Measurements from ENCODE around the gene TSC2. TPM values are rescaled to one million over a fixed set of nuclear protein-coding genes. Genes with fewer than 3 reads are reported as not detected.

Gene TSC2
- polyA plus RNA-seq, 1 donor (not counting 4 experiments of a cell fraction or from before 2014, with no cell fraction given) = 22.6 TPM

DNA sequence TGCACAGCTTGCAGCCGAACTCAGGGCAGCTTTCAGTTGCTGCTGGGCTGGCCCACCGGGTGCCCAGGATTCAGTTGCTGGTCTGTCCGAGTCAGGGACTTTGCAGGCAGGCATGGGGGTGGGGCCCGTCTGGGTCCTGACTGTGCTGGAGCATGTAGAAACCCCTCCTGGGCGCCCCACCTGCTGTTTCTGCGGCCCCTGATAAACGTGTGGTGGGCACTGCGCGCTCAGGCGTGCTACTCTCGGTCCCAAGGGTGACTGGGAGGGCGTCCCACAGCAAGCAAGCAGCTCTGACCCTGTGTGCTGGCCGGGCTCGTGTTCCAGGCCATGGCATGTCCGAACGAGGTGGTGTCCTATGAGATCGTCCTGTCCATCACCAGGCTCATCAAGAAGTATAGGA is 12.6 kb downstream of the TSC2 start:
- Histone ChIP-seq H4K20me1 (ENCODE audit: control insufficient read depth, extremely low read depth, insufficient read depth, low read length) (peaks cover 4% of the 10 kb centered on the region), H3K36me3 (ENCODE audit: control insufficient read depth in 2 of 2, extremely low read depth in 1 of 2, insufficient read depth in 2 of 2, low read length in 2 of 2) (peaks cover 8 to 23% of the 10 kb centered on the region in 2 experiments), H3K79me2 (ENCODE audit: control insufficient read depth, insufficient read depth, low read length) (no peaks in the 10 kb centered on the region), H3K9me3 (ENCODE audit: control insufficient read depth, low read depth, low read length) (no peaks in the 10 kb centered on the region), H3K4me1 (ENCODE audit: control insufficient read depth, extremely low read depth, insufficient read depth, low read length) (no peaks in the 10 kb centered on the region), H3K4me3 (ENCODE audit: control insufficient read depth in 2 of 3, extremely low read depth in 1 of 3, insufficient read depth in 2 of 3, low read depth in 1 of 3, low read length in 3 of 3) (no peak overlapping the region), H3K9me1 (ENCODE audit: control insufficient read depth, extremely low read depth, insufficient read depth, low read length) (no peaks in the 10 kb centered on the region), H3K4me2 (ENCODE audit: control insufficient read depth, extremely low read depth, insufficient read depth, low read depth, low read length) (no peak overlapping the region), H3K9ac (ENCODE audit: control insufficient read depth, extremely low read depth, insufficient read depth, low read length) (no peak overlapping the region), H3K27ac (ENCODE audit: control insufficient read depth, insufficient read depth, low read length) (no peak overlapping the region), H3K27me3 (ENCODE audit: control insufficient read depth, extremely low read depth, insufficient read depth, low read length) (no peaks in the 10 kb centered on the region), H2AFZ (ENCODE audit: control insufficient read depth, low read length) (no peak overlapping the region)
- DNase-seq (ENCODE audit: low read depth, low spot score) (no peak), FAIRE-seq (no peak)
- dilution Hi-C loops (cut with MboI; ENCODE audit: extremely low pct_ligation_motif_present, low sequenced_read_pairs) = no loop called here
- TF ChIP-seq, protein P1, sequence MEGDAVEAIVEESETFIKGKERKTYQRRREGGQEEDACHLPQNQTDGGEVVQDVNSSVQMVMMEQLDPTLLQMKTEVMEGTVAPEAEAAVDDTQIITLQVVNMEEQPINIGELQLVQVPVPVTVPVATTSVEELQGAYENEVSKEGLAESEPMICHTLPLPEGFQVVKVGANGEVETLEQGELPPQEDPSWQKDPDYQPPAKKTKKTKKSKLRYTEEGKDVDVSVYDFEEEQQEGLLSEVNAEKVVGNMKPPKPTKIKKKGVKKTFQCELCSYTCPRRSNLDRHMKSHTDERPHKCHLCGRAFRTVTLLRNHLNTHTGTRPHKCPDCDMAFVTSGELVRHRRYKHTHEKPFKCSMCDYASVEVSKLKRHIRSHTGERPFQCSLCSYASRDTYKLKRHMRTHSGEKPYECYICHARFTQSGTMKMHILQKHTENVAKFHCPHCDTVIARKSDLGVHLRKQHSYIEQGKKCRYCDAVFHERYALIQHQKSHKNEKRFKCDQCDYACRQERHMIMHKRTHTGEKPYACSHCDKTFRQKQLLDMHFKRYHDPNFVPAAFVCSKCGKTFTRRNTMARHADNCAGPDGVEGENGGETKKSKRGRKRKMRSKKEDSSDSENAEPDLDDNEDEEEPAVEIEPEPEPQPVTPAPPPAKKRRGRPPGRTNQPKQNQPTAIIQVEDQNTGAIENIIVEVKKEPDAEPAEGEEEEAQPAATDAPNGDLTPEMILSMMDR (optimal IDR thresholded peaks at IDR 0.05 in 1 of 3, IDR thresholded peaks at IDR 0.05 in 1 of 3, conservative IDR thresholded peaks at IDR 0.05 in 1 of 3; ENCODE audit: extremely low read depth in 1 of 3, insufficient read depth in 2 of 3, low read length in 3 of 3) = no peak
- no peak for TF ChIP-seq EZH2 (IDR thresholded peaks at IDR 0.05; ENCODE audit: low read length)

DNA sequence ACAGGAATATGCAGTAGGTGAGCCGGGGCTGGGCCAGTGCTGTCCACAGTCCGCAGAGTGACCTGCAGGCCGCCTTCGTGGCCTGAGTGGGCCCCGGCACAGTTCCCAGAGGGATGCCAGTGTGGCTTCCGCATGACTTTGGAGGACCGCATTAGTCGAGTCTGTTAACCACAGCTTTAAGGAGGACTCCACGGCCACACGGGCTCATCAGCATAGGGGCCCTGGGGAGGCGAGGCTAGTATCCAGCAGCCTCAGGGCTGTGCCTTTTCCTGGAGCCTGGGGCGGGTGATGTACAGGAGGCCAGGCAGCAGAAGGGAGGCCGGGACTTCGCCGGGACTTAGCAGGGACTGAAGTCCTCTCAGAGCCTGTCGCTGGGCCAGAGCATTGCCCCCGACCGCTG is 13.2 kb downstream of the TSC2 start:
- no peak overlapping the region for H3K4me3 ChIP-seq (ENCODE audit: control insufficient read depth in 2 of 3, extremely low read depth in 1 of 3, insufficient read depth in 2 of 3, low read depth in 1 of 3, low read length in 3 of 3)
- no peak overlapping the region for H3K27ac ChIP-seq (ENCODE audit: control insufficient read depth, insufficient read depth, low read length)
- dilution Hi-C loops (cut with MboI; ENCODE audit: extremely low pct_ligation_motif_present, low sequenced_read_pairs) = no loop called here
- TF ChIP-seq, protein P1 (optimal IDR thresholded peaks at IDR 0.05 in 1 of 3, IDR thresholded peaks at IDR 0.05 in 1 of 3, conservative IDR thresholded peaks at IDR 0.05 in 1 of 3; ENCODE audit: extremely low read depth in 1 of 3, insufficient read depth in 2 of 3, low read length in 3 of 3) = no peak
- TF ChIP-seq EZH2 (IDR thresholded peaks at IDR 0.05; ENCODE audit: low read length) = no peak
- H3K79me2 ChIP-seq (ENCODE audit: control insufficient read depth, insufficient read depth, low read length) = no peaks in the 10 kb centered on the region
- no peak overlapping the region for H3K9ac ChIP-seq (ENCODE audit: control insufficient read depth, extremely low read depth, insufficient read depth, low read length)
- FAIRE-seq (no peak), DNase-seq (ENCODE audit: low read depth, low spot score) (no peak)
- no peak overlapping the region for H2AFZ ChIP-seq (ENCODE audit: control insufficient read depth, low read length)
- no peaks in the 10 kb centered on the region for H3K9me1 ChIP-seq (ENCODE audit: control insufficient read depth, extremely low read depth, insufficient read depth, low read length)
- H3K4me2 ChIP-seq (ENCODE audit: control insufficient read depth, extremely low read depth, insufficient read depth, low read depth, low read length) = no peak overlapping the region
- H3K9me3 ChIP-seq (ENCODE audit: control insufficient read depth, low read depth, low read length) = no peaks in the 10 kb centered on the region
- H4K20me1 ChIP-seq (ENCODE audit: control insufficient read depth, extremely low read depth, insufficient read depth, low read length) = peaks cover 4% of the 10 kb centered on the region
- H3K27me3 ChIP-seq (ENCODE audit: control insufficient read depth, extremely low read depth, insufficient read depth, low read length) = no peaks in the 10 kb centered on the region
- no peaks in the 10 kb centered on the region for H3K4me1 ChIP-seq (ENCODE audit: control insufficient read depth, extremely low read depth, insufficient read depth, low read length)
- H3K36me3 ChIP-seq (ENCODE audit: control insufficient read depth in 2 of 2, extremely low read depth in 1 of 2, insufficient read depth in 2 of 2, low read length in 2 of 2) = peaks cover 13 to 30% of the 10 kb centered on the region in 2 experiments

All from keratinocyte (primary cell).